Keratinocyte (primary cell): ENCODE results near the gene KNOP1. TPM values are rescaled to one million over a fixed set of nuclear protein-coding genes. Genes with fewer than 3 reads are reported as not detected.

Experiments
- DNase-seq: peaks from one replicate; pipeline ENCODE4 v3.0.0-alpha.2; 2011; ENCODE audit warnings: low read depth, missing footprints, low spot score
- FAIRE-seq: peaks from 2 replicates; lab custom pipeline; 2011; peaks lifted over from hg19 to GRCh38; lab: Jason Lieb, UNC
- H2AFZ ChIP-seq: 2 replicates; pipeline ENCODE4 v1.6.0; 2012; ENCODE audit warnings: low read length, control low read depth, inconsistent platforms; ENCODE audit not compliant: control insufficient read depth
- H3K27ac ChIP-seq: 2 replicates; pipeline ENCODE4 v1.5.1; 2011; ENCODE audit warnings: low read length; ENCODE audit not compliant: control insufficient read depth, insufficient read depth
- H3K27me3 ChIP-seq: 3 replicates; pipeline ENCODE4 v1.6.0; 2011; ENCODE audit warnings: low read length; ENCODE audit not compliant: control insufficient read depth, insufficient read depth; ENCODE audit errors: extremely low read depth
- H3K36me3 ChIP-seq, 2 experiments: 2 replicates in 1 of 2; 3 replicates in 1 of 2; pipeline ENCODE4 v1.5.1; 2011; ENCODE audit warnings: low read length in 2 of 2, mild to moderate bottlenecking in 1 of 2; ENCODE audit not compliant: control insufficient read depth in 2 of 2, insufficient read depth in 2 of 2; ENCODE audit errors: extremely low read depth in 1 of 2
- H3K4me1 ChIP-seq: 3 replicates; pipeline ENCODE4 v1.5.1; 2011; ENCODE audit warnings: low read length; ENCODE audit not compliant: control insufficient read depth, insufficient read depth; ENCODE audit errors: extremely low read depth
- H3K4me2 ChIP-seq: 3 replicates; pipeline ENCODE4 v1.6.0; 2011; ENCODE audit warnings: low read depth, low read length; ENCODE audit not compliant: control insufficient read depth, insufficient read depth; ENCODE audit errors: extremely low read depth
- H3K4me3 ChIP-seq, 3 experiments: fragments of 200-600 bp in 1 of 3; sonication (generic) in 1 of 3; 2 replicates in 2 of 3; 3 replicates in 1 of 3; pipeline ENCODE4 v1.5.1; 2011 to 2016; ENCODE audit warnings: low read length in 3 of 3, mild to moderate bottlenecking in 3 of 3, control low read depth in 2 of 3, inconsistent platforms in 1 of 3, low read depth in 1 of 3, mixed read lengths in 1 of 3, mixed run types in 1 of 3, moderate library complexity in 1 of 3; ENCODE audit not compliant: control insufficient read depth in 2 of 3, insufficient read depth in 2 of 3; ENCODE audit errors: extremely low read depth in 1 of 3
- H3K79me2 ChIP-seq: 2 replicates; pipeline ENCODE4 v1.6.0; 2012; ENCODE audit warnings: low read length; ENCODE audit not compliant: control insufficient read depth, insufficient read depth
- H3K9ac ChIP-seq: 3 replicates; pipeline ENCODE4 v1.6.0; 2011; ENCODE audit warnings: low read length; ENCODE audit not compliant: control insufficient read depth, insufficient read depth; ENCODE audit errors: extremely low read depth
- H3K9me1 ChIP-seq: 3 replicates; pipeline ENCODE4 v1.6.0; 2011; ENCODE audit warnings: low read length; ENCODE audit not compliant: control insufficient read depth, insufficient read depth; ENCODE audit errors: extremely low read depth
- H3K9me3 ChIP-seq: 2 replicates; pipeline ENCODE4 v1.5.1; 2012; ENCODE audit warnings: low read depth, low read length; ENCODE audit not compliant: control insufficient read depth
- H4K20me1 ChIP-seq: 3 replicates; pipeline ENCODE4 v1.6.0; 2011; ENCODE audit warnings: low read length; ENCODE audit not compliant: control insufficient read depth, insufficient read depth; ENCODE audit errors: extremely low read depth
- CTCF ChIP-seq, 3 experiments: IDR thresholded peaks in 1 of 3; conservative IDR thresholded peaks in 1 of 3; optimal IDR thresholded peaks in 1 of 3; 2 replicates in 2 of 3; 3 replicates in 1 of 3; pipeline versions ENCODE3 to v1.5.1; 2011; ENCODE audit warnings: low read length in 3 of 3, mild to moderate bottlenecking in 3 of 3, moderate library complexity in 2 of 3, control low read depth in 1 of 3, inconsistent platforms in 1 of 3; ENCODE audit not compliant: insufficient read depth in 2 of 3; ENCODE audit errors: extremely low read depth in 1 of 3
- EZH2 ChIP-seq: IDR thresholded peaks from one replicate; pipeline ENCODE4 v1.6.1; 2012; ENCODE audit warnings: inconsistent platforms, mild to moderate bottlenecking, low read length, moderate library complexity
- dilution Hi-C: fragments of 300-500 bp; cut with MboI; formaldehyde crosslinking; loops from one replicate; pipeline ENCODE4 v1.7.0; 2020; ENCODE audit warnings: low sequenced_read_pairs; ENCODE audit not compliant: extremely low pct_ligation_motif_present
- polyA plus RNA-seq, 5 experiments: library from polyadenylated mRNA; depleted of rRNA in 3 of 5; stranded (reverse) in 3 of 5; stranded (forward) in 1 of 5; unstranded in 1 of 5; fragments of >200 nt; gene quantifications; 1 replicate in 1 of 5; 2 replicates in 3 of 5; 3 replicates in 1 of 5; pipeline versions ENCODE4 v1.2.1 to v1.2.3, GENCODE V29; 2011 to 2012; ENCODE audit warnings: missing spikeins in 2 of 5, low read depth in 1 of 5, low replicate concordance in 1 of 5

KNOP1 gene
- polyA plus RNA-seq, 1 donor (not counting 4 experiments of a cell fraction or from before 2014, with no cell fraction given) = 19.8 TPM

DNA sequence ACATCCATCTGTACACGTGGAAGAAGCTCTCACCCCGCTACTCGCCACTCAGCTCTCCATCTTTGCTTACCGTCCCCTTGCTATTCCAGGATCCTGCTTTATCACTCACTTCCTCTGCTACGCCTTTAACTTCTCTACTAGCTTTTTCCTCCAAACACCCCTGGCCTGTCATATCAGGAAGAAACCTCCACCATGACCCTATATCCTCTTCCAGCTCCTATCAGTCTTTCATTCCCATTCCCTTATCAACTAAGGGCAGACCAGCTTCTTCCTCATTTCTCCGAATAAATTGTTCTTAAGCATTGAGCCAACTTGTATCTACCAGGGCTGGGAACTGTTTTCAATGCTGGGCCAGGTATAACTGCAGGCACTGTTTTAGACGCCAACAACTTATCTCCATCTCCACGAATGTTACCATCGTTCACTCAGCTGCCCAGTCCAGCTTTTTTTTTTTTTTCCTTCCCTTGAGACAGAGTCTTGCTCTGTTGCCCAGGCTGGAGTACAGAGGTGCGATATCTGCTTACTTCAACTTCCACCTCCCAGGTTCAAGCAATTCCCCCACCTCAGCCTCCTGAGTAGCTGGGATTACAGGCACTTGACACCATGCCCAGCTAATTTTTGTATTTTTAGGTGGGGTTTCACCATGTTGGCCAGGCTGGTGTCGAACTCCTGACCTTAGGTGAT, 4.4 kb upstream of the KNOP1 start:
- dilution Hi-C loops = no loop called here
- no peak overlapping the region for H3K9ac ChIP-seq
- no peak for TF ChIP-seq EZH2
- TF ChIP-seq CTCF (optimal IDR thresholded peaks at IDR 0.05 in 1 of 3, IDR thresholded peaks at IDR 0.05 in 1 of 3, conservative IDR thresholded peaks at IDR 0.05 in 1 of 3; ENCODE audit: extremely low read depth in 1 of 3, insufficient read depth in 2 of 3, low read length in 3 of 3) = no peak
- H3K4me1 ChIP-seq = peaks cover 4% of the 10 kb centered on the region
- no peak overlapping the region for H3K4me3 ChIP-seq
- H3K79me2 ChIP-seq = peaks cover 9% of the 10 kb centered on the region
- H3K9me3 ChIP-seq = no peaks in the 10 kb centered on the region
- DNase-seq (no peak), FAIRE-seq (no peak)
- H2AFZ ChIP-seq = no peak overlapping the region
- no peaks in the 10 kb centered on the region for H4K20me1 ChIP-seq
- H3K9me1 ChIP-seq = no peaks in the 10 kb centered on the region
- H3K4me2 ChIP-seq = no peak overlapping the region
- no peaks in the 10 kb centered on the region for H3K36me3 ChIP-seq
- H3K27ac ChIP-seq = no peak overlapping the region
- no peaks in the 10 kb centered on the region for H3K27me3 ChIP-seq

DNA sequence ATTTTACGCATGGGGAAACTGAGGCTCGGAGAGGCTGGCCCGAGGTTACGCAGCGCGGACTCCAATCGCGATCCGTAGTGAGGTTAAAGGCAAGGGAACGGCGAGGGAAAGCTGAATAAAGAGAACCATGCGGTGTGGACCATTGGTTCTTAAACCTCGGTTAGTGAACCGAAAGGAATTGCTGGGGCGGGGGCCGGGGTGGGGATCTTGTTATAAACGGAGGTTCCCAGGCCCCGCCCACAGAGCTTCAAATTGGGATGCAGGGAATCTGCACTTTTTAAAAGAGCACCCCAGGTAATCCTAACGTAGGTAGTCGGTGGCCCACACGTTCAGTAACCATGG, 568 bp upstream of the KNOP1 start:
- Histone ChIP-seq H3K27me3 (no peaks in the 10 kb centered on the region), H3K79me2 (peaks cover 37% of the 10 kb centered on the region)
- DNase-seq = no peak

More for the DNA sequence above, 568 bp upstream of the KNOP1 start:
- H3K9ac ChIP-seq = peak overlapping the region; percentile 88
- H3K9me1 ChIP-seq = no peaks in the 10 kb centered on the region
- H3K4me1 ChIP-seq = peaks cover 15% of the 10 kb centered on the region
- H4K20me1 ChIP-seq = no peaks in the 10 kb centered on the region
- H3K4me3 ChIP-seq = peak overlapping the region; percentile 77 to 91 (median 78)
- dilution Hi-C loops = no loop called here
- no peaks in the 10 kb centered on the region for H3K9me3 ChIP-seq
- no peak for FAIRE-seq
- no peak for TF ChIP-seq CTCF (optimal IDR thresholded peaks at IDR 0.05 in 1 of 3, IDR thresholded peaks at IDR 0.05 in 1 of 3, conservative IDR thresholded peaks at IDR 0.05 in 1 of 3; ENCODE audit: extremely low read depth in 1 of 3, insufficient read depth in 2 of 3, low read length in 3 of 3)
- no peak for TF ChIP-seq EZH2
- peak overlapping the region; percentile 95 for H3K4me2 ChIP-seq
- H2AFZ ChIP-seq = peak overlapping the region; percentile 99
- H3K36me3 ChIP-seq = peaks cover 6% of the 10 kb centered on the region in 2 experiments
- peak overlapping the region; percentile 82 for H3K27ac ChIP-seq
